ENCODE measurements around the gene PLBD2.

The PLBD2 gene

DNA sequence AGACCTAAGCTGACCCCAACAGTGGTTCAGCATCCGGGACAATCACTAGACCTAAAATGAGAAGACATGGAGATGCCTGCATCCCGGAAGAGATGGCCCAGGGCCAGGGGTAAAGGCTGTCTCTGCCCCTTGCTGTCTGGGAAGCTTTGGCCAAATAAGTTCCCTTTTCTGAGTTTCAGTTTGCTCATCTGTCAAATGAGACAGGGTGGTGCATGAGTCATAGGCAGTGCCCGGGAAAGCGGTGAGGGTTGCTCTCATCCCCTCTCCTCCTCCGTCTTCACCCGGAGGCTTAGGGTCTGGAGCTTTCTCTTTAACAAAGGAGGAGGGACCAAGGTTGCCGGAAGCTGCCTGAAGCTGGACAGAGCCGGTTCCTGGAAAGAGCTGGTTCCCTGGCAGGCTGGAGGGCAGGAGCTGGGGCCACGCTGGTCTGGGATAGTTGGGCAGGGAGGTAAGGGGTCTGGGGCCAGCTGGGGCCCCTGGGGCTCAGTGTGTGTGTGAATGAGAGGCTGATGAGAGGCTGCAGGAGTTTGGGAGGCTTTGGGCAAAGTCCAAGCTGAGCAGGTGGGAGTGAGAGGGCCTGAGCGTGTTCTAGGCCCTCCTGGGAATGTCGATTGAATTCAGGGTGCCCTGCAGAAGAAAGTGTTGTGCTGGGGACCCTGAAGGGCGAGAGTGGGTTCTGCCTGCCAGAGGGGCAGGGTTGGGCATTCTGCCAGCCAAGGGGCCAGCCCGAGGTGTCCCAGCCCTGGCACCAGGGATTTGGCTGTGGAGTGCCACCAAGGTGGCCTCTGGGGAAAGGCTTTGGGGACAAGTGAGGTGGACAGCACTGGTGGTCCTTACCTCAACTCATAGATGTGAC is 63.9 kb downstream of the PLBD2 start, which contains the start of gene SDSL:
SDSL (plus strand) TSS at position 351 of the 856 bp plus-strand sequence. CDS start 5,603 bp downstream, outside the sequence.
- DNase-seq = peak; percentile 55

DNA sequence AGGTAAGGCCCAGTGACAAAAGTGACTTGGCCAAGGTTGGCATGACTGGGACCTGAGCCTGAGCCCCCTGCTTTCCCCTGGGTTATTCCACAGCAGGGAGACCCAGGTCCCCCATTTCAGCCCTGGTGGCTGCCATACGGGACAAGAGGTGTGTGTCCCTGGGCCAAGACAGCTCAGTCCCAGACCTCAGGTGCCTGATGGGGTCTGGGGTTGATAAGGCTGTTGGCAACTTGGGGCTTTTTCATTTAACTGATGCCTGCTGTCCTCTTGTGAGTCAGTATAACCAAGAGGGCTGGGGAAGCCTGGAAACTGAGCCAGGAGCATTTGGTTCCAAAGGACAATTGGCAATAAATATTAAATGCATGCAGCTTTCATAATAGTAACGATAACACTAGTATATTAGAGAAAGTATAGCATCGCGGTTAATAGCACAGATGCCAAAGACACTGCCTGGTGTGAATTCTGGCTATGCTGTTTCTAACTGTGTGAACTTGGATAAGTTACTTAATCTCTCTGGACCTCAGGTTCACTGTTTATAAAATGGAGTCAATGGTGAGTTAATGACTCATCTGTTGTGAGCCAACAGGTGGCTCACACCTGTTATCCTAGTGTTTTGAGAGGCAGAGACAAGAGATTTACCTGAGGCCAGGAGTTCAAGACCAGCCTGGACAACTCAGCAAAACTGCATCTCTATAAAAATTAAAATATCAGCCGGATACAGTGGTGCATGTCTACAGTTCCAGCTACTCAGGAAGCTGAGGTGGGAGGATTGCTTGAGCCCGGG is 64.7 kb downstream of the PLBD2 start:
- DNase-seq = no peak

DNA sequence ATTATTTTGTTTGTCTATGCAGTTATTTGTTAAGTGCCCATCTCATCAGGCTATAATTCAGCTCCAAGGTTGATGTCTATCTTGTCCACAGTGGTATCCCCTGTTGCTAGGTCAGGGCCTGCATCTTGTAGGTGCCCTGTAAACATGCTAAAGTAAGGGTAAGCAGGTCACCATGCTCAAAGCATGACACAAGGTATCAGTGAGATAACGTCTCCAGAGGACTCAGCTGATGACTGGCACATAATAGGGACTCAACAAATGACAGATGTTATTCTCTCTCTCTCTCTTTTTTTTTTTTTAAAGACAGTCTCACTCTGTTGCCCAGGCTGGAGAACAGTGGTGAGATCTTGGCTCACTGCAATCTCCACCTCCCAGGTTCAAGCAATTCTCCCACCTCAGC is 66.1 kb downstream of the PLBD2 start:
- DNase-seq = no peak

DNA sequence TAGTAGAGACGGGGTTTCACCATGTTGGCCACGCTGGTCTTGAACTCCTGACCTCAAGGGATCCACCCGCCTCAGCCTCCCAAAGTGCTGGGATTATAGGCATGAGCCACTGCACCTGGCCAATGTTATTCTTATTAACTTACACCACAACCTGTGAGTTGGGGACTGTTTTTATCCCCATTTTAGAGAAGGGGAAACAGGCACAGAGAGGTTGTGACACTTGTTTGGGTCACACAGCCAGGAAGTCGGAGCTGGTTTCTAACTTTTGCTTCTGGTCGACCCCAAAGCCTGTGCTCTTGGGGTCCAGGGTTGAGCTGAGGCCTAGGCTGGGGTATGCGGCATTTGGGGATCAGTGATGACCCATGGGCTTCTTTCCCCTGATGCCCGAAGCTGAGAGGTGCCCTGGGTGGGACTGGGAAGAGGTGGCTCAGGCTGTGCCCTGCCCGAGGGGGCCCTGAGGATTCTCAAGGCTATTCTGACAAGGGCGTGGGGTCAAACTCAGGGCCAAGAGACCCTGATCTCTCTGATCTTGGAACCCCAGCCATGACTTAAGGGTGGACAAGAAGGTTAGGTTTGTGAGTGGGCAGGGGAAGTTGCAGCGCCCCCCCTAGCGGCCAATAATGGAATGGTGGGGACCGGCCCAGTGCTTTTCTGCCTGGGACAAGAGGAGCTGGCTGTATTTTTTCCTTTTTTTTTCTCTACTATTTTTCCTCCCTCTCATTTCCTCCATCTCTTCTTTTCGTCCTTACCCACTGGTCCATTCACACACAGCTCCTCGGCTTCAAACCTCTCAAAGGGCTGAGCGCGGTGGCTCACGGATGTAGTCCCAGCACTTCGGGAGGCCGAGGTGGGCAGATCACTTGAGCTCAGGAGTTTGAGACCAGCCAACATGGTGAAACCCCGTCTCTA is 66.8 kb downstream of the PLBD2 start:
- DNase-seq = no peak

DNA sequence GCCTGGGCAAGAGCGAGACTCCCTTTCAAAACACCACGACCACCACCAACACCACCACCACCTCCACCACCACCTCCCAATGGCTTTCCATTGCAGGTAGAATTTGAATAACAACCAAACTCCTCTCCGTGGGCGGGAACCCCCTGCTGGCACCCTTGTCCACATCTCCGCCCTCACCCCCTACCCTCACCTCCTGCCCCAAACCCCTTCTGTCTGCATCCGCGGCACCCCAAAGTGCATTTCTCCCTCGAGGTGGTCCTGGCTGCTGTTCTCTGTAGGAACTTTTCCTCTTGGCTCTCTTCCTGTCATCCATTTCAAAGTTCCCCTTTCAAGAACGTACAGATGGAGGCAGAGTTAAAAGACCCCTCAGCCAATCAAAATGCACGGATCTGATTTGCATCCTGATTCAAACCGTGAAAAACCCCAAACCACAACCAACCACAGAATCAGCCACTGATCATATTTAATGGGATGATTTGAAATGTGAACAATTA is 67.6 kb downstream of the PLBD2 start:
- no peak for DNase-seq

DNA sequence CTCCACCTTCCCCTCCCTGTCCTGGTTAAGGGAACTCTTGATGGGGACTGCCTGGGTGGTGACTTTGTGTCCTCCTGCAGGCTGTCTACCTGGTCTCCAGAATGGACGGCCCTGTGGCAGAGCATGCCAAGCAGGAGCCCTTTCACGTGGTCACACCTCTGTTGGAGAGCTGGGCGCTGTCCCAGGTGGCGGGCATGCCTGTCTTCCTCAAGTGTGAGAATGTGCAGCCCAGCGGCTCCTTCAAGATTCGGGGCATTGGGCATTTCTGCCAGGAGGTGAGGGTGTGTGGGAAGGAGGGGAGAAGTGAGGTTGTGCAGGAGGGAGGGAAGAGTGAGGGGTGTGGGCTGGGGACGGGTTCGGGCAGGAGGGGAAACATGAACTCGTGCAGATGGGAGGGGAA is 69.5 kb downstream of the PLBD2 start:
- DNase-seq = no peak

DNA sequence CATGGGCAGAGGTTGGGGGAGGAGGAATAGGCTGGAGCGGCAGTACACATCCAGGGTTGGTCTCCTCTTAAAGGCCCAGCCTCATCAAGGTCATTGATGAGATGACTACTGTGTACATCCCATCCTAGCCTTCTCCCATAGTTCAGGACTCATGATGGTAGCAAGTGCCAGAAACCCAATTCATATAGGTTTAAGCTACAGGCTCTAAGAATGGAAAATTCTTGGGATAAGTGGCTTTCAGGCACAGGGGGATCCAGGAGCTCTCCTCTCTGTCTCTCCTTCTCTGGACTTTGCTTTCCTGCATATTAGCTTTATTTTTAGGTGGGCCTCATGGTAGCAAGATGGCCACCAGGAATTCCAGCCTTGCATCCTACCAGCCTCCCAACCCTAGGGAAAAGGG is 70.1 kb downstream of the PLBD2 start:
- no peak for DNase-seq

DNA sequence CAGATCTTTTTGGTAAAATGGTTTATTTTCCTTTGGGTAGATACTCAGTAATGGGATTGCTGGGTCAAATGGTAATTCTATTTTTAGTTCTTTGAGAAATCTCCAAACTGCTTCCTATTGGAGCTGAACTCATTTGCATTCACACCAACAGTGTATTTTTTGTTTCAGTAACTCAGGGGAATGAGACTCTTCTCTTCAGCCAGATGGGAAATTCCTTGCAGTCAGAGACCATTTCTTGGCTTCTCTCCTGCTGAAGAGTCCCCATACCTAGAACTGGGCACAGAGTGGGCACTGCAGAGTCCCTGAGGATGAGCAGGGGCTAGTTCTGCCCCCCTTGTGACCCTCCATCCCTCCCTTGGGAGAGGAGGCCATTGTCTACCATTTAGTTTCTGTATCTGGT is 74.6 kb downstream of the PLBD2 start:
- no peak for DNase-seq

DNA sequence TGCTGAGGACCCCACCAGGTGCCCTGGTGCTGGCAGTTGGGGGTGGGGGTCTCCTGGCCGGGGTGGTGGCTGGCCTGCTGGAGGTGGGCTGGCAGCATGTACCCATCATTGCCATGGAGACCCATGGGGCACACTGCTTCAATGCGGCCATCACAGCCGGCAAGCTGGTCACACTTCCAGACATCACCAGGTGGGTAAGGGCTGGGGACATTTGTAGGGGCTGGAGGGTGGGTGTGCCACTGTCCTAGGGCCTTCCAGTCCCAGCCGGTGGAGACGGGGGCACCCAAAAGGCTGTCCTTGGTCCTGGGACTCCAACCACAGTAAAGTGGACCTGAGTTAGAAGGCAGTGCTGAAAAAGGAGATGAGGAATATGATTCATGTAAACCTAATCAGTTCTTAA is 77.0 kb downstream of the PLBD2 start:
- DNase-seq = no peak

DNA sequence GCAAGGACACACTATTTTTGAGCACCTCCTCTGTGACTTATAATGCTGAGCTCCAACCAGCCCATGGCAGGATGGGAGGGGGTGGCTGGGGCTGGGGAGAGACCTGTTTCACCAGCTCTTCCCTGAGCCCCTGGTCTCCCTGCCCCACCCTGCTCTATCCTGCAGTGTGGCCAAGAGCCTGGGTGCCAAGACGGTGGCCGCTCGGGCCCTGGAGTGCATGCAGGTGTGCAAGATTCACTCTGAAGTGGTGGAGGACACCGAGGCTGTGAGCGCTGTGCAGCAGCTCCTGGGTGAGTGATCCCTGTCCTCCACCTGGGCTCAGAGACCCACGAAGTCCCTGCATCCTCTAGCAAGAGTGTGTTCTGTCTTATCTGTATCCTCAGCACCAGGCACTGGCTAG is 78.2 kb downstream of the PLBD2 start:
- no peak for DNase-seq

DNA sequence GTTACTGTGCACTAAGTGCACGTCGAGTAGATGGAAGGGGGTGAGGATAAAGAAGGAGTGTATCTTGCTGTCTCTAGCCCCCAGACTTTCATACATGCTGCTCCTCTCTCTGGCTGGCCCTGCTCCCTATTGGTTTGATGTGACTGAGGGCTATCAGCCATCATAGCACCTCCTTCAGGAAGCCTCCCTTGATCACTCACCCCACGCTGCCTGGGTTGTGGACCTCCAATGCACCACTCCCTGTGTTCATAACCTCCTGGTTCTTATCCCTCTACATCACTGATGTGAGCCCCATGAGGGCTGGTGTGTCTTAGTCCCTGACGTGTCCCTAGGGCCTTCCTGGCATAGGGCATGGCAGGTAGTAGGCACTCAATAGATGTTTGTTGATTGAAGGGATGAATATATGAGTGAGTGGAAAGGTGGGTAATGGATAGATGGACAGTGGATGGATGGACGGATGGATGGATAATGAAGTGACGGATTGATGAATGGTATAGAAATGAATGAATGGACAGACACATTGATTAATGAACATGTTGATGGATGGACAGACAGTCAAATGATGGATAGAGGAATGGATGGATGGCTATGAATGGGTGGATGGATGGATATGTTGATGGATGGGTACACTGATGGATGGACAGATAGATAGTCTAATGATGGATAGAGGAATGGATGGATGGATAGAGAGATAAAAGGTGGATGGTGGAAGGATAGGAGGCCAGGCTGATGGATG is 78.8 kb downstream of the PLBD2 start:
- DNase-seq = no peak

DNA sequence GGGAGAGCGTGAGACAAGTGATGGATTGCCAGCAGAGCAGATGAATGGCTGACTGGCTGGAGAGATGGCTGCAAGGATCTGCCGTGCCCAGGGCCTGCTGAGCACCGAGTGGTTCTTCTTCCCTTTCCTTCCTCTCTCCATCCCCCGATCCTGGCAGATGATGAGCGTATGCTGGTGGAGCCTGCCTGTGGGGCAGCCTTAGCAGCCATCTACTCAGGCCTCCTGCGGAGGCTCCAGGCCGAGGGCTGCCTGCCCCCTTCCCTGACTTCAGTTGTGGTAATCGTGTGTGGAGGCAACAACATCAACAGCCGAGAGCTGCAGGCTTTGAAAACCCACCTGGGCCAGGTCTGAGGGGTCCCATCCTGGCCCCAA is 79.3 kb downstream of the PLBD2 start:
- no peak for DNase-seq

DNA sequence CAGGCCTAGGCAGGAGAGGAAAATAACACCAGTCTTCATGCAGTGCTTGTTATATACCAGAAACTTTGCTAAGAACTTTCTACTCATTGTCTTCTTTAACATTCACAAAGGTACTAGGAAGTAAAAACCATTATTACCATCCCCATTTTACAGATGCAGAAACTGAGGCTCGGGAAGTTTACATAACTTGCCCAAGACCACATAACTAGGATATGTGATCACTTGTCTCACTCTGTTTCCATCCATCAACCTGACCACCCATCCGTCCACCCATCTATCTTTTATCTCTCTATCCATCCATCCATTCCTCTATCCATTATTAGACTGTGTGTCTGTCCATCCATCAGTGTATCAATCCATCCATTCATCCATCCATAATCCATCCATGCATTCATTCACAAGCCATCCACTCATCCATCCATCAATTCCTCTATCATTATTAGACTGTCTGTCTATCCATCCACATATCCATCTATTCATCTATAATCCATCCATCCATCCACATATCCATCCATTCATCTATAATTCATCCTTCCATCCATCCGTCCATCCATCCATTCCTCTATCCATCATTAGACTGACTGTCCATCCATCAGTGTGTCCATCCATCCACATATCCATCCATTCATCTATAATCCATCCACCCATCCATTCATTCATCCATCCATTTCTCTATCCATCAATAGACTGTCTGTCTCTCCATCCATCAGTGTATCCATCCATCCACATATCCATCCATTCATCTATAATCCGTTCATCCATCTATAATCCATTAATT is 80.3 kb downstream of the PLBD2 start:
- DNase-seq = no peak

DNA sequence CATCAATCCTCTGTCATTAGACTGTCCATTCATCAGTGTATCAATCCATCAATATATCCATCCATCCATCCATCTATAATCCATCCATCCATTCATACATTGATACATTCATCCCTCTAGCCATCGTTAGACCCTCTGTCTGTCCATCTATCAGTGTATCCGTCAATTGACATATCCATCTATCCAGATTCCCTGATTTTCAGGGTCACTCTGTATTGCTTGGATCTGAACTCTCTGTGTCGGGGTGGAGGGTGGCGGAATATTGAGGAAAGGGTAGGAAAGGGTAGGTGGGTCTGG is 80.9 kb downstream of the PLBD2 start:
- no peak for DNase-seq

DNA sequence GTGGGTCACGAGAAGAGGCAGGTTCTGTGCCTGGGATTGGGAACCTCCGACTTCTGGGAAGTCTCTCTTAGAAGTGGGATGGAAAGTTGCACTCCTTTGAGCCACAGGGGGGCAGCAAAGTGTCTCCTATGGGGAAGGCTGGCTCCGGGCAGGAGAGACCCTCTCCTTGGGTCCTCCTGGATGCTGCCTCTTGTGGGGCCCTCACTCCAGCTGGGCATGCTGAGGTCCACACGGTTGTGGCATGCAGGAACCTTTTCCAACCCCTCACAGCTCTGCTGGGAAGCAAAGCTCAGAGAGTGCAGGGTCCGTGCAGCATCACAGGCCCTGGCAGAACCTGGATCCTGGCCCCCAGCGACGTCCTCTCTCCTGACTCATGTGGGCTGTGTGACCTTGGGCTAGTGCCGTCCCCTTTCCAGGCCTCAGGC is 81.2 kb downstream of the PLBD2 start:
- DNase-seq = peak; percentile 16

DNA sequence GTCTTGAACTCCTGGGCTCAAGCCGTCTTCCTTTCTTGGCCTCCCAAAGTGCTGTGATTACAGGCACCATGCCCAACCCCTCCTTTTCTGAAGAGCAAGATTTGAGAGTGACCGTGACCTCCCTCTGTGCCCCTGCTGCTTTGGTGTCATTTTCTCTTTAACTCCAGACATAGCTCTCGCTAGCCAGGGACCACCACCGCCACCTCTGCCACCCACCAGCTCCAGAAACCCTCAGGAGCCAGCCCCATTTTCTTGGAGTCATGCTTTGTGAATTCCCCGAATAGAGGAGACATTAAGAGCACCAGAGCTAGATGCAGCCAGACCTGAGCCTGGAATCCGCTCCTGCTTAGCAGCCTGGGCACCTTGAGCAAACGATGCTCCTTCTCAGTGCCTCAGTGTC is 81.9 kb downstream of the PLBD2 start:
- no peak for DNase-seq
